Measurements from ENCODE around the gene HELZ2.

HELZ2 gene

DNA sequence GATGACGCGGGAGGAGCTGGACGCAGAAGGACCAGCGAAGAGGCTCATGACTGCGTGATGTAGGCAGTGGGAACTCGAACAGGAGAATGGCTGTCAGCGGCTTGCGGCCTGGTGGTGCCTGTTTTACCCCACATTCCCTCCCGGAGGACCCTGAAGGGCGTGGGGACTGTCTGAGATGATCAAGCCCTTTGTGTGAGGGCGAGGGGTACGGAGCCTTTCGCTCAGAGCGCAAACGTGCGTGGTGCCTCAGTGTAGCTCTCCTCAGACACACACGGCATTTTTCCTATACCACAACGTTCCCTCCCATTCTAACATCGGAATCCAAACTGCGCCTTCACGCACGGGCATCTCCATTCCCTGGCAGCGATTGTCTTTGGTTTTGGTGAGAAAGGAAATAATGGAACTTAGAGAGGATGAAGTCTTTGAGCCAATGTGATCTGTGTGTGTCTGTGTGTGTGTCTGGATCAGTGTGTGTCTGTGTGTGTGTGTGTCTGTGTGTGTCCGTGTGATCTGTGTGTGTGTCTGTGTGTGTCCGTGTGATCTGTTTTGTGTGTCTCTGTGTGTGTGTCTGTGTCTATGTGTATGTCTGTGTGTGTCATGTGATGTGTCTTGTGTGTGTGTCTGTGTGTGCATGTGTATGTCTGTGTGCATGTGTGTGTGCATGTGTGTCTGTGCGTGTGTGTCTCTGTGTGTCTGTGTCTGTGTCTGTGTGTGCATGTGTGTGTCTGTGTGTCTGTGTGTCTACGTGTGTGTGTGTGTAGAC lies 42.2 kb downstream of the HELZ2 start:
- ChIA-PET POLR2A (interaction anchor here (2.0 kb wide), 1 partner anchor 11 kb away, joined by 8 read pairs; the partner anchor contains the start of gene PPDPF), CTCF (no interaction called here)
- DNase-seq (ENCODE audit: extremely low spot score): no peak
- no peak for TF ChIP-seq ELF4 (IDR thresholded peaks at IDR 0.05)
- TF ChIP-seq FOXM1 (IDR thresholded peaks at IDR 0.05; ENCODE audit: borderline replicate concordance): no peak
- no peak for TF ChIP-seq NFRKB (IDR thresholded peaks at IDR 0.05)
- peak; percentile 86 for TF ChIP-seq TARDBP (IDR thresholded peaks at IDR 0.05)
- no peak for TF ChIP-seq BHLHE40 (IDR thresholded peaks at IDR 0.05; ENCODE audit: borderline replicate concordance)

DNA sequence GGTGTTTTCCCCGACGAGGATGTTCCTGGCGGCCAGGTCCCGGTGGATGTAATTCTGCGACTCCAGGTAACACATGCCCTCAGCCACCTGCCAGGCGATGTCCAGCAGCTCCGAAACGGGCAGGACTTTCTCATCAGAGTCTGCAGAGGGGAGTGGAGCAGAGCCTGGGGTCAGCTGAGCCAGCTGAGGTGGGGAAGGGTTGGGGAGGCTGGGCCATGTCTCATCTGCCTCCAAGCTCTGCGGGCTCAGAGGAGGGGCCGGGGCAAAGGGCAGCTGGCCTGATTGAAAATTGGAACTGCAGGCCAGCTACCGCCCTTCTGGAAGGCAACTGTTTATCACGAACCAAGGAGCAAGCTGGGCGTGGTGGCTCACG lies 43.3 kb downstream of the HELZ2 start:
- no peak for DNase-seq (ENCODE audit: extremely low spot score)
- ChIA-PET POLR2A (interaction anchor here (2.0 kb wide), 1 partner anchor 10 kb away, joined by 8 read pairs; the partner anchor contains the start of gene PPDPF), CTCF (no interaction called here)
- TF ChIP-seq NFRKB (IDR thresholded peaks at IDR 0.05): no peak
- no peak for TF ChIP-seq ARNT (IDR thresholded peaks at IDR 0.05)
- no peak for TF ChIP-seq ELF4 (IDR thresholded peaks at IDR 0.05)
- no peak for TF ChIP-seq TARDBP (IDR thresholded peaks at IDR 0.05)
- TF ChIP-seq L3MBTL2 (conservative IDR thresholded peaks at IDR 0.05): no peak
- no peak for TF ChIP-seq SP1 (IDR thresholded peaks at IDR 0.05)
- no peak for TF ChIP-seq FOXK2 (IDR thresholded peaks at IDR 0.05)

DNA sequence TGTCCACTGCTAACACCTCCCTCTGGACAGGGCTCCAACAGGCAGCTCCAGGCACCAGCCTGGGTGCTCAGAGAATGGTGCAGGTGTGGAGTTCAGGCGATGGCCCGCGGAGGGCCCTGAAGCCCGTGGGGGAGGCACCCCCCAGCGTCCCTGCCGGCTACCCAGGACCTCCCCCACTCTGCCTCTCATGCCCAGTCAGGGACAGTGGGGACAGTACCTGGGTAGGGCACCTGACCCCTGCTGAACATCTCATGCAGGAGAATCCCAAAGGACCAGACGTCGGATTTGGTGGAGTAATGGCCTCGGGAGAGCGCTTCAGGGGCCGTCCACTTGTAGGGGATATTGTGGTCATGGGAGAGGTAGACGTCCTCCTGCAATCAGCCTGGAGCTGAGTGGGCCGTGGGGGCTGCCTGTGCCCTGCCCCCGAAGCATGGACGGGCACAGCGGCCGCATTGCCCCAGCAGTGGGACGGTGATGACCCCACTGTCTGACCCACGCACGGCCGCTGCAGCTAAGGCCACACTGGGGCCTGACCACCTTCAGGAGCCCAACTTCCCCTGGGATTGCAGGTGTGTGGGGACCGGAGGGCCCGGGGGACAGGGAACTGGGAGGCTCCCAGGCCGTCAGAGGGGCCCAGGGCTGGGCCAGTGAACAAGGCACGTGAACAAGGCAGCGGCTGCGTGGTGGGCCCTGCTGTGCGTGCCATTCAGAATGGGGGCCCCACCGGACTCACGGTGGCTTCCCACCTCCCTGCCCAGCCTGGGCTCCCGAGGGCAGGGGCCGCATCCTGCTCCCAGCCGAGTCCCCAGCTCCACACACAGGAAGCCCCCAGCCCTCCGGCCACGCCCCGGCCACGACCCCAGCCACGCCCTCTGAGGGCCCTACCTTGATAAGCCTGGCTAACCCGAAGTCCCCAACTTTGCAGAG lies 43.9 kb downstream of the HELZ2 start:
- ChIA-PET POLR2A (interaction anchor here (2.0 kb wide), 1 partner anchor 10 kb away, joined by 8 read pairs; the partner anchor contains the start of gene PPDPF), CTCF (no interaction called here)
- DNase-seq (ENCODE audit: extremely low spot score): no peak

DNA sequence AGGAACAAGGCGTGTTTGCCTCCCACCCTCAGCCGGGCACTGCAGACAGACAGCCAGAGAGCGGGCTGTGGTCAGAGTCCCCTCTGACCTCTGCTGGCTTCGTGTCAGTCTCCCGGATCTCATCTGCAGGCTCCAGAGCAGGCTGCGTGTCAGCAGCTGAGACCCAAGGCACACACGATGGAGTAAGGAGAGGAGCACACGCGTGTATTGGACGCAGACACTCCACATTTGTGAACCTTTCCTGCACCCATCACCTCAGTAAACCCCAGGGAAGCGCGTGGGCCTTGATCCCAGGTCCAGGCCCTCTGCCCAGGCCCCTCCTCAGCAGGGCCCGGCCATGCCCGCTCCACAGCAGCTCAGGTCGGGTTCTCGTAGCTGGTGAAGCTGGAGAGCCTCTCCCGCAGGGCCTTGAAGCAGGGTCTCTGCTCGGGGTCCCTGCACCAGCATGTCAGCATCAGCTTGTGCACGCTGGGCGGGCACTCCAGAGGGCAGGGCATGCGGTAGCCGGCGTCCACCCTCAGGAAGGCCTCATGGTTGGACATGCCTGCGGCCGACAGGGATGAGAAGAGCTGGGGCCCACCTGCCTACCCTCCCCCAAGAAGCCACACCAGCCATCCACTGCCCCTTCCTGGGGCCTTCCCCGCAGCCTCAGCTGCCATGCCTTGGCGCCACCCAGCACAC lies 44.7 kb downstream of the HELZ2 start:
- DNase-seq (ENCODE audit: extremely low spot score): no peak
- ChIA-PET POLR2A (no interaction called here), CTCF (no interaction called here)
- TF ChIP-seq BHLHE40 (IDR thresholded peaks at IDR 0.05; ENCODE audit: borderline replicate concordance): no peak
- TF ChIP-seq SP1 (IDR thresholded peaks at IDR 0.05): no peak
- TF ChIP-seq ELF4 (IDR thresholded peaks at IDR 0.05): no peak
- TF ChIP-seq LEF1 (IDR thresholded peaks at IDR 0.05; ENCODE audit: borderline replicate concordance): no peak

More for the DNA sequence above, 43.9 kb downstream of the HELZ2 start:
- TF ChIP-seq ZNF384 (IDR thresholded peaks at IDR 0.05) (no peak), SUZ12 (IDR thresholded peaks at IDR 0.05) (no peak), FOXM1 (IDR thresholded peaks at IDR 0.05; ENCODE audit: borderline replicate concordance) (no peak), ARNT (IDR thresholded peaks at IDR 0.05) (no peak), FOXK2 (IDR thresholded peaks at IDR 0.05) (no peak)

- POLR2A ChIA-PET: no interaction called here
These were observed 46.9 kb downstream of the HELZ2 start for GRCh38 chr20:63527184-63527583.

GRCh38 chr20:63525971-63526370 lies 48.1 kb downstream of the HELZ2 start:
- POLR2A ChIA-PET: no interaction called here
- DNase-seq (ENCODE audit: extremely low spot score): no peak
- TF ChIP-seq HDGF (IDR thresholded peaks at IDR 0.05; ENCODE audit: borderline replicate concordance) (no peak), ZNF384 (IDR thresholded peaks at IDR 0.05) (no peak), FOXM1 (IDR thresholded peaks at IDR 0.05; ENCODE audit: borderline replicate concordance) (no peak), ARNT (IDR thresholded peaks at IDR 0.05) (no peak)
- CTCF ChIA-PET: no interaction called here

More at GRCh38 chr20:63527184-63527583, 46.9 kb downstream of the HELZ2 start:
- TF ChIP-seq HDGF (IDR thresholded peaks at IDR 0.05; ENCODE audit: borderline replicate concordance): no peak
- no peak for TF ChIP-seq PKNOX1 (IDR thresholded peaks at IDR 0.05)
- no peak for TF ChIP-seq ARNT (IDR thresholded peaks at IDR 0.05)
- no peak for TF ChIP-seq CTBP1 (IDR thresholded peaks at IDR 0.05; ENCODE audit: borderline replicate concordance)
- CTCF ChIA-PET: no interaction called here
- DNase-seq (ENCODE audit: extremely low spot score): no peak

DNA sequence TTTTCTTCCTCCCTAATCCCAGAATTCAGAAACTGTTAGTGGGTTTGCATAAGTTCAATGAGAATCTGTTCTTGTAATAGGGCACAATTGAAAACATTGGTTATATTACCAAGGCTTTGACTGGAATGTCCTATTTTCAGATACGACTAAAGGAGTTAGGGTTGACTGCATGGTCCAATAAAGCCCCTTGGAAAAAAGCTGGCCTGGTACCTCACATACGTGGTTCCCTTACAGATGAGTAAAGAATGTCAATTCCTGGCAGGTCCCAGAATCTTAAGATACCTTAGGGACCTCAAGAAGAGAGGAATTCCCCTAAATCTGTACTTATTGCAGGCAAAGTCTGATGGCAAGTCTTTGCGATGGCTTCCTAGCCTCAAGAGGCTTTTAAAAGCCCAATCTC lies 48.9 kb downstream of the HELZ2 start:
- no peak for DNase-seq (ENCODE audit: extremely low spot score)
- ChIA-PET POLR2A (no interaction called here), CTCF (no interaction called here)
- no peak for TF ChIP-seq FOXK2 (IDR thresholded peaks at IDR 0.05)
- no peak for TF ChIP-seq TARDBP (IDR thresholded peaks at IDR 0.05)
- TF ChIP-seq FOXM1 (IDR thresholded peaks at IDR 0.05; ENCODE audit: borderline replicate concordance): no peak
- no peak for TF ChIP-seq NFRKB (IDR thresholded peaks at IDR 0.05)
- no peak for TF ChIP-seq CTBP1 (IDR thresholded peaks at IDR 0.05; ENCODE audit: borderline replicate concordance)
